HL-60 (cell line): Measurements from ENCODE around the gene FGFR3.

ENCODE experiments used
- DNase-seq, 2 experiments: peaks; one replicate each; pipeline ENCODE4 v3.0.0-alpha.2; 2010 to 2020; ENCODE audit warnings: low read depth in 1 of 2, low spot score in 1 of 2
- H3K27ac ChIP-seq: fragments of 250-450 bp; sonication (Bioruptor Pico); replicated peaks from 2 replicates; pipeline ENCODE4 v1.5.1; 2020; ENCODE audit warnings: mild to moderate bottlenecking, moderate library complexity
- H3K27me3 ChIP-seq: fragments of 250-450 bp; sonication (Bioruptor Pico); 2 replicates; pipeline ENCODE4 v1.5.1; 2021; ENCODE audit warnings: mild to moderate bottlenecking, moderate library complexity; ENCODE audit not compliant: insufficient read depth, poor library complexity, severe bottlenecking
- H3K4me3 ChIP-seq: replicated peaks from 2 replicates; pipeline ENCODE4 v1.5.1; 2011; ENCODE audit warnings: mild to moderate bottlenecking, control low read depth, low read length; ENCODE audit not compliant: insufficient read depth
- CTCF ChIP-seq: IDR thresholded peaks from one replicate; pipeline ENCODE4 v1.5.1; 2011; ENCODE audit warnings: low read length, control low read depth, inconsistent platforms; ENCODE audit not compliant: insufficient read depth
- GABPA ChIP-seq: IDR thresholded peaks from 2 replicates; pipeline ENCODE4 v1.6.1; 2012; ENCODE audit warnings: low read depth
- POLR2AphosphoS5 ChIP-seq: IDR thresholded peaks from 2 replicates; pipeline ENCODE4 v1.6.1; 2012; ENCODE audit warnings: low read depth
- REST ChIP-seq: IDR thresholded peaks from 2 replicates; pipeline ENCODE4 v1.6.1; 2012; ENCODE audit warnings: low read depth; ENCODE audit not compliant: insufficient replicate concordance
- SPI1 ChIP-seq: IDR thresholded peaks from 2 replicates; pipeline ENCODE4 v1.6.1; 2012; ENCODE audit warnings: low read depth, mild to moderate bottlenecking, borderline replicate concordance

The FGFR3 gene

GRCh38 chr4:1831331-1831730 is 38.2 kb downstream of the FGFR3 start:
- H3K27ac ChIP-seq, result no peak overlapping the region
- no peaks in the 10 kb centered on the region for H3K27me3 ChIP-seq
- DNase-seq, result no peak
- no peak overlapping the region for H3K4me3 ChIP-seq
- TF ChIP-seq CTCF (no peak), GABPA (no peak), REST (no peak), SPI1 (no peak), POLR2AphosphoS5 (no peak)

GRCh38 chr4:1832690-1833089 is 39.6 kb downstream of the FGFR3 start:
- no peak for DNase-seq
- H3K27me3 ChIP-seq, result no peaks in the 10 kb centered on the region
- no peak overlapping the region for H3K27ac ChIP-seq
- TF ChIP-seq REST (no peak), POLR2AphosphoS5 (no peak), CTCF (no peak)
- no peak overlapping the region for H3K4me3 ChIP-seq

DNA sequence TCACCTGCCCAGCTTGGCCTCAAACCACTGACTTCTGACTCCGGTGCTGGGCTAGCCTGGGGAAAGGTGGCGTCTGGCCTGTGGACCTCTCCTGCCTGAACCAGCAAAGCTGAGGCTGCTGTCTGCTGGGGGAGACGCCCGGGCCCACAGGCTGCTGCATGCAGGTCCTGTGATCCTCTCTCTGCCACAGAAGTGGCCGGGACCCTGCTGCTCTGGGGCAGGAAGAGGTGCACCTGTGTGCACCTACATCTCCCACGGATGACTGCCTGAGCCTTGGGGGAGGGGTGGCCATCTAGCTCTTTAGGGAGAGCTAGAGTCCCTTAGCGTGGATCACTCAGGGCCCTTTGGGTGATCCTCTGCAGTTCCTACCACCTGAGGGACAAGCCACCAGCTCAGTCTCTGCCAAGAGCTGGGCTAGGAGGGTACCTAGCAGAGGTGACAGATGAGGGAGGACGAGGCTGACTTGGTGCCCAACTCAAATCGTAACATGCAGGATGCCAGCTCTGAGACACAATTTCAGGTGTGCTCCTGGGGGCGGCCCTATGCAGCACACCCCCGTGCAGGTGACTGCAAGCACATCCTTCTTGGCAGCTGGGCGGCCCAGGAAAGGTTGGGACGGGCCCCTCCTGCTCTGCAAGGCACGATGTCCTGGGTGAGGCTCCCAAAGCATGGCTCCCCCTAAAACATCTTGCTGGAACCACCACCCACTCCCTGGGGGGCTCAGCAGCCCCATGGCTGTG is 40.4 kb downstream of the FGFR3 start:
- Histone ChIP-seq H3K27ac (no peak overlapping the region), H3K27me3 (no peaks in the 10 kb centered on the region), H3K4me3 (no peak overlapping the region)
- TF ChIP-seq POLR2AphosphoS5, result no peak
- TF ChIP-seq CTCF, result no peak
- TF ChIP-seq REST, result no peak
- TF ChIP-seq SPI1, result no peak
- no peak for TF ChIP-seq GABPA
- DNase-seq, result no peak
